ENCODE data around the gene PPM1B.
"Not testable (repeated sequence)": the region's sequence is repeated elsewhere in the genome, so short reads cannot be mapped to it uniquely, and the experiment has no call there.

Gene PPM1B

DNA sequence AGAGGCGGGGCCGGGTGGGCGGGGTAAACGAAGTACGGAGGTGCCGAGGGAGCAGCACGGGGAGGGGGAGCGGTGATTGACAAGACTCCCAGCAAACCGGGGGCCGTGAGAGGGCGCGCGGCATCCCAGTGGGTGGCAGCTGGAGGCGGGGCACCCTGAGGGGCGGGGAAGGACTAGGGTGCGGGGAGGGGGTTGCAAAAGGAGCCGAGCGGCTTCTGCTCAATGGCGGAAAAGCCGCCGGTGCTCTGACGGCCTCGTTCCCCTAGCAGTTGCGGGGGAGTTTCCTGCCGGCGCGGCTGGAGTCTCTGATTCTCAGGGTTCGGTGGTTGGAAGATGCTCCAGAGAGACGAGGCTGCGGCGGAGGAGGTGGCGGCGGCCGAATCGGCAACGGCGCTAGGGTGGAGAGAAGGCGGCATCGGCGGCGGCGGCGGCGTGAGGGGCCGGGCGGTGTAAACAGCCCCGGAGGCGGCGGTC, at the start of gene PPM1B:
Gene PPM1B, plus strand, starts transcription at position 195 of the 474 bp plus-strand sequence. CDS start 32,325 bp downstream, outside the sequence.
- in situ Hi-C loops (cut with MboI; ENCODE audit: low sequenced_read_pairs), result no loop called here

DNA sequence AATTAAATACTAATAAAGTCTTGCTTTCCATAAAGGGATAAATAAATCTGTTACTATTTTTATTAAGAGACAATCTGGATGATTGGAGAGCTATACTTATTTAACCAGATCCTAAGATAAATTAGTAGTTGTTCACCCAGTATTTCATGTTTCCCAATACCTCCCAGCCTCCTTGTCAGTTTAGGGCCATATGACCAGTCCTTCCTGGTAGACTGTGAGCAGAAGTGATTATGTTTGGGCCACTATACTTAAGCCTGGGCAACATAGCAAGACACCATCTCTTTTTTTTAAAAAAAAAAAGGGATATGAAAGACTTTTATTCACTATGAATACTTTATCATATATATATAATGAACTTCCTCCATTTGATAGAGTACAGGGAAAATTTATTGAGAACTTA, 48.8 kb upstream of the PPM1B start:
- in situ Hi-C loops (cut with MboI; ENCODE audit: low sequenced_read_pairs), result no loop called here

DNA sequence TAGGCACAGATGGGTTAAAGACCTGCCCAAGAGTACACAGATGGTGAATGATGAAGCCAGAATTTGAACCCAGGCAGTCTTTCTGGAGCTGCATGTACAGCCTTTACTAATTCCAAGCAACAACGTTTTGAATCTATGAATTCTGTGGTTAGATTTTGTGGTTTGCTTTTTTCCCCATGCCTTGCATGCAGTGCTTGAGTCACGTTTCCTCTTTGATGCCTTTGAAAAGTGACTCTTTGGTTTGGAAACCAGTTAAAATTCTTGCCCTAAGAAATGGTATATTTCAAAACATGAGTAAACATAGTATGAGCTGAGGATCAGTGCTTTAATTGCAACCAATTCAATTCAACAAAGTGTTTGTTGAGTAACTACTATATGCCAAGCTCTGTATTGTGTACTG, 48.2 kb upstream of the PPM1B start:
- in situ Hi-C loops (cut with MboI; ENCODE audit: low sequenced_read_pairs), result no loop called here

- in situ Hi-C loops (cut with MboI; ENCODE audit: low sequenced_read_pairs), result no loop called here
These were observed 46.8 kb upstream of the PPM1B start for GRCh38 chr2:44121899-44122298.

DNA sequence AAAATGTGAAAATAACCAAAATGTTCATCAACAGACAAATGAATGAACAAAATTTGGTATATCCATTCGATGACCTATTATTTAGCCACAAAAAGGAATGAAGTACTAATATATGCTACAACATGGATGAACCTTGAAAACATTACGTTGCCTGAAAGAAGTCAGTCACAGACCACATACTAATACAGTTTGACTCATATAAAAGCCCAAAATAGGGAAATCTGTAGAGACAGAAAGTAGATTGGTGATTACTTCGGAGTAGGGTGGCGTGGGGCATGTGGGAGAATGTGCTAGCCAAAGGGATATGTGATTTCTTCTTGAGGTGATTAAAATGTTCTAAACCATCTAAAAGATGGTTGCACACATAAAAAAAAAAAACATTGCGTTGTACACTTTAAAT, 44.2 kb upstream of the PPM1B start:
- in situ Hi-C loops (cut with MboI; ENCODE audit: low sequenced_read_pairs), result no loop called here

- in situ Hi-C loops (cut with MboI; ENCODE audit: low sequenced_read_pairs), result no loop called here
These were observed 42.4 kb upstream of the PPM1B start for GRCh38 chr2:44126106-44126797.

GRCh38 chr2:44130441-44130840, 38.2 kb upstream of the PPM1B start:
- in situ Hi-C loops (cut with MboI; ENCODE audit: low sequenced_read_pairs), result no loop called here

GRCh38 chr2:44131177-44131576, 37.5 kb upstream of the PPM1B start:
- in situ Hi-C loops (cut with MboI; ENCODE audit: low sequenced_read_pairs), result no loop called here

- in situ Hi-C loops (cut with MboI; ENCODE audit: low sequenced_read_pairs), result not testable (repeated sequence)
These were observed 35.1 kb upstream of the PPM1B start for GRCh38 chr2:44133602-44134001.

GRCh38 chr2:44134848-44135247, 33.8 kb upstream of the PPM1B start:
- in situ Hi-C loops (cut with MboI; ENCODE audit: low sequenced_read_pairs), result no loop called here

GRCh38 chr2:44135296-44135695, 33.4 kb upstream of the PPM1B start:
- in situ Hi-C loops (cut with MboI; ENCODE audit: low sequenced_read_pairs), result no loop called here

- in situ Hi-C loops (cut with MboI; ENCODE audit: low sequenced_read_pairs), result no loop called here
These were observed 32.9 kb upstream of the PPM1B start for GRCh38 chr2:44135771-44136170.

DNA sequence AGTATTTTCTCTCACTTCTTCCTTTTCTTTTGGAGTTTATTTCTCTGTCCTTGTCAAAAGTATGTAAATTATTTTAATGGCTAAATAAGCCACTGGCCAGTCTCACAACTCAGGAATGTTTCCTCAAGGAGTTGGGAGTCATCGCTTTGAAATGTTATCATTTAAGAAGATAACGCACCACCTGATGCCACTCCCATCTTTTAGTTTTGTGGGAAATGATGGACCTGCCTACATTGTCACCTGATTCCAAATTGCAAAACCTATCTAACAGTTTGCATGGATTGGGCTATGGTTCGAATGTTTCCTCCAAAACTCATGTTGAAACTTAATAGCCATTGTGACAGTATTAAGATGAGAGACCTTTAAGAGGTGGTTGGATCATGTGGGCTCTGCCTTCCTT, 32.4 kb upstream of the PPM1B start:
- in situ Hi-C loops (cut with MboI; ENCODE audit: low sequenced_read_pairs), result no loop called here

- in situ Hi-C loops (cut with MboI; ENCODE audit: low sequenced_read_pairs), result no loop called here
These were observed 31.6 kb upstream of the PPM1B start for GRCh38 chr2:44137048-44137447.

DNA sequence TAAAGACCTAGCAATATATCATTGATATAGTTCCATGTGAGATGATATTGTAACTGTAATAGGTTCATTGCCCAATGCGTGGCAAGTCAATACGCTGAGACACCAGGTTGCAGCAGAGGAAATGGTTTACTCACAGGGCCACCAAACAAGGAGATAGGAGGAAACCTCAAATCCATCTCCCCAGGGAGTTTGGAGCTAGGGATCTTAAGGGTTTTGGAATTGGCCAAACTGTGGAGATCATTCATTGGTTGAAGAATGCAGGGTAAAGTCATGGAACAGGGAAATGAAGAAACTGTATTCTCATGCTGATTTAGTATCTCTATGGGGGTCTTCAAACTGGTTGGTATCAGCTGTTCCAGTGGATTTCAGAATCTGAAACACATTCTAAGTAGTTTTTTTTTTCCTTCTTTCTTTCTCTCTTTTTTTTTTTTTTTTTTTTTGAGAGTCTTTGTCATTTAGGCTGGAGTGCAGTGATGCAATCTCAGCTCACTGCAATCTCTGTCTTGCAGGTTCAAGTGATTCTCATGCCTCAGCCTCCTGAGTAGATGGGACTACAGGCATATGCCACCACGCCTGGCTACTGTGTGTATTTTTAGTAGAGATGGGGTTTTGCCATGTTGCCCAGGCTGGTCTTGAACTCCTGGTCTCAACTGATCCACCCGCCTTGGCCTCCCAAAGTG, 30.7 kb upstream of the PPM1B start:
- in situ Hi-C loops (cut with MboI; ENCODE audit: low sequenced_read_pairs), result no loop called here

GRCh38 chr2:44139741-44140140, 28.9 kb upstream of the PPM1B start:
- in situ Hi-C loops (cut with MboI; ENCODE audit: low sequenced_read_pairs), result no loop called here

DNA sequence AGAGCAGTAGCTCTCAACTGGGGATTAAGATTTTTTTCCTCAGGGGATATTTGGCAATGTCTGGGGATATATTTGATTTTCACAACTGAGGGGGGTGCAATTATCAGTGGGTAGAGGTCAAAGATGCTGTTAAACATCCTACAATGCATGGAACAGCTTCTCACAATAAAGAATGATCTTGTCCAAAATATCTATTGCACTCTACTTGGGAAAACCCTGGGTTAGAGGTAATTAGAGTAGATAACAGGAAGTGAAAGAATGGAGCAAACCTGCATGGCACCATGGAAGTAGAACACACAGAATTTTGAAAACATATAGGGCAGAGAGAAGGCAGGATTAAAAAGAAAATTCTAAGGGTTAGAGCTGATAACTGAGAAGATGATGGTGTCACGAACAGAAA, 26.4 kb upstream of the PPM1B start:
- in situ Hi-C loops (cut with MboI; ENCODE audit: low sequenced_read_pairs), result no loop called here

DNA sequence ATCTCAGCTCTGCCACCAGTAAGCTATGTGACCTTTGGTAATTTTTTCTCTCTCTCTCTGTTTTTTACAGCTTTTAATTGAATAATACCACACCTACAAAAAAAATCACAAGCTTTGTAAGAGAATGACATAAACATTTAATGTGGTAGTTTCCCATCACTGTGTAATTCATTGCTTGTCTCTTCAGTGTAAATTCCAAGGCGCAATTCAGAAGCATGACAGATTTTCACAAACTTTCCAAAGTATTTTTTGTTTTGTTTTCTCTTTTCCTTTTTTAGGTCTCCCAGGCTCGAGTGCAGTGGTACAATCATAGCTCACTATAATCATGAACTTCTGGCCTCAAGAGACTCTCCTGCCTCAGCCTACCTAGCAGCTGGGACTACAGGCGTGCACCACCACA, 25.0 kb upstream of the PPM1B start:
- in situ Hi-C loops (cut with MboI; ENCODE audit: low sequenced_read_pairs), result no loop called here

DNA sequence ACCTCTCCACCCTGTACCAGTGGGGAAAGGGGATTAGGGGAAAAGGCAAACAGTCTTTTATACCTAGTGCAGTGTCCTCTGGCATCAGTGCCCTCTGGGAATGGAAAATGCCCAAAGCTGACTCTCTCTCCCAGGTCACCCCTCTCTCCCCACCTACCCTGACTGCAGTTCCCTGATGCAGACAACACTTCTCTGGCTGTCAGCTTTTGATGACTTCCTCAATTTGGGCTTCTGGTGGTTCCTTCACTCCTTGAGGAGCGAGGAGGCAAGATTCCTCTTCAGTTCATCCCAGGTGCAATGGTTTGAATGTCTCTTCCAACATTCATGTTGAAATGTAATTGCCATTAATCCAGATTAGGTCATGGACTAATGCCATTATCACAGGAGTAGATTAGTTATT, 19.7 kb upstream of the PPM1B start:
- in situ Hi-C loops (cut with MboI; ENCODE audit: low sequenced_read_pairs), result no loop called here

DNA sequence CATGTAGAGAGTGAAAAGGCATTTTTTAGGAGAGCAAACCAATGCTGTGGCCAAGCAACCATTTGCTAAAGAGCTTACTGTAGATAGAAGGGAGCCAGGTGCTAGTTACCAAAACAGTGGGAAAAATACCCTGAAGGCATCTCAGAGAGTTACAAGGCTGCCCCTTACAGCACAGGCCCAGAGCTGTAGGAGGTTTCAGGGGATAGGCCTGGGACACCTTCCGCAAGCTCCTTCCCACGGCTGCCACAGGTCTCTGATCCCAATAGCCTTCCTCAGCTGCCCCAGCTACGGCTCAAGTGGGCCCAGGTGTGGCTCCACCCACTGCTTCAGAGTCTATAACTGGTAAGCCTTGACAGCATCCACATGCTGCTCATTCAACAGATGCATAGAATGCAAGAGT, 18.2 kb upstream of the PPM1B start:
- in situ Hi-C loops (cut with MboI; ENCODE audit: low sequenced_read_pairs), result no loop called here

GRCh38 chr2:44152865-44153669, 15.6 kb upstream of the PPM1B start:
- in situ Hi-C loops (cut with MboI; ENCODE audit: low sequenced_read_pairs), result no loop called here

Data from hTERT RPE-1 (cell line).